Body of pancreas (tissue), 4 donors: ENCODE data around the gene DNAH6.

Experiments
- CTCF ChIP-seq, 7 experiments: fragments of 450-650 bp in 4 of 7; fragments of 200-600 bp in 3 of 7; sonication (generic) in 3 of 7; IDR thresholded peaks; one replicate each; pipeline ENCODE4 v1.5.1; 2016 to 2019; ENCODE audit warnings: antibody characterized with exemption in 7 of 7
- POLR2A ChIP-seq, 3 donors: fragments of 450-650 bp; IDR thresholded peaks; one replicate each; pipeline ENCODE4 v1.6.1; 2016; ENCODE audit warnings: antibody characterized with exemption in 3 of 3, mild to moderate bottlenecking in 2 of 3

- TF ChIP-seq POLR2A (IDR thresholded peaks at IDR 0.05) (no peak), CTCF (IDR thresholded peaks at IDR 0.05) (peak in 2 of 7 experiments; percentile 17 to 20)
Measured at GRCh38 chr2:84865181-84865783, 349.0 kb downstream of the DNAH6 start.
